ENCODE measurements around the gene MXI1. TPM values are rescaled to one million over a fixed set of nuclear protein-coding genes. Genes with fewer than 3 reads are reported as not detected.

The MXI1 gene
- total and polyA plus RNA-seq, 2 experiments from 2014 or later: 5.1 to 8.5 TPM

- TF ChIP-seq ZNF462 (CRISPR knock-in tag; IDR thresholded peaks at IDR 0.05) (no peak), ETS1 (IDR thresholded peaks at IDR 0.05) (no peak), EZH2 (IDR thresholded peaks at IDR 0.05; ENCODE audit: low read depth, unreplicated experiment) (no peak), POLR2AphosphoS5 (IDR thresholded peaks at IDR 0.05; ENCODE audit: low read depth) (no peak)
Observed at GRCh38 chr10:110229155-110229554, 21.8 kb downstream of the MXI1 start (continued).

- H3K36me3 ChIP-seq (ENCODE audit: insufficient read depth): no peaks in the 10 kb centered on the region
- no peaks in the 10 kb centered on the region for H3K9me2 ChIP-seq (ENCODE audit: insufficient read depth)
- peaks cover 7% of the 10 kb centered on the region; the same call in 1 of the 3 replicates for H3K36me3 Mint-ChIP-seq (ENCODE audit: low read depth)
- H3K27me3 ChIP-seq (ENCODE audit: insufficient read depth): no peaks in the 10 kb centered on the region
- no peak overlapping the region for H3K27ac Mint-ChIP-seq
- no peak overlapping the region for H3K4me2 ChIP-seq
- no peaks in the 10 kb centered on the region; the same call in 1 of the 2 replicates for H4K20me1 ChIP-seq (replicated peaks; ENCODE audit: insufficient read depth)
- no peak overlapping the region for H3K4me3 ChIP-seq
- H3K4me1 ChIP-seq (ENCODE audit: insufficient read depth): no peaks in the 10 kb centered on the region
- no peaks in the 10 kb centered on the region for H3K79me2 ChIP-seq (replicated peaks; ENCODE audit: insufficient read depth)
- no peak for ATAC-seq
- no peak overlapping the region for H3K4me3 Mint-ChIP-seq
- no peaks in the 10 kb centered on the region for H3F3A ChIP-seq (replicated peaks; ENCODE audit: low read depth)
- no peak overlapping the region for H2AFZ ChIP-seq
- no peaks in the 10 kb centered on the region for H3K4me1 Mint-ChIP-seq
- DNase-seq (ENCODE audit: low spot score): no peak
- H3K27me3 Mint-ChIP-seq (ENCODE audit: insufficient read depth, low read depth, poor library complexity): peaks cover 3% of the 10 kb centered on the region
- no peak overlapping the region for H3K27ac ChIP-seq (ENCODE audit: low read depth)
- no peaks in the 10 kb centered on the region for H3K9me3 Mint-ChIP-seq
- TF ChIP-seq ZNF114 (CRISPR knock-in tag; IDR thresholded peaks at IDR 0.05): no peak
- TF ChIP-seq ZNF331 (CRISPR knock-in tag; IDR thresholded peaks at IDR 0.05; ENCODE audit: low read depth): no peak
- no peak for TF ChIP-seq REST (IDR thresholded peaks at IDR 0.05; ENCODE audit: unreplicated experiment)
- TF ChIP-seq EZH2phosphoT487 (IDR thresholded peaks at IDR 0.05; ENCODE audit: unreplicated experiment): no peak
- no peak for TF ChIP-seq NANOG (IDR thresholded peaks at IDR 0.05; ENCODE audit: borderline replicate concordance)
Observed at GRCh38 chr10:110233846-110234245, 26.4 kb downstream of the MXI1 start.

All from GM23338 (cell line).